Right lobe of liver (tissue), 4 donors: ENCODE data around the gene KCNJ16.

Experiments used
- POLR2A ChIP-seq: fragments of 450-650 bp; IDR thresholded peaks from one replicate; pipeline ENCODE4 v1.6.1; 2017; ENCODE audit warnings: antibody characterized with exemption, mild to moderate bottlenecking
- TF ChIP-seq, protein P1 (sequence below), 4 donors: fragments of 200-600 bp in 3 of 4; fragments of 450-650 bp in 1 of 4; IDR thresholded peaks; one replicate each; pipeline versions ENCODE4 v1.5.1 to v1.8.0; 2016 to 2022; ENCODE audit warnings: antibody characterized with exemption in 4 of 4, mild to moderate bottlenecking in 2 of 4
- donor health status: DM: no; HTN: no; CAD: no.
- donor health status: DM: no; HTN: no; CAD: no.
- donor health status: DM: no; HTN: yes; CAD: no.

DNA sequence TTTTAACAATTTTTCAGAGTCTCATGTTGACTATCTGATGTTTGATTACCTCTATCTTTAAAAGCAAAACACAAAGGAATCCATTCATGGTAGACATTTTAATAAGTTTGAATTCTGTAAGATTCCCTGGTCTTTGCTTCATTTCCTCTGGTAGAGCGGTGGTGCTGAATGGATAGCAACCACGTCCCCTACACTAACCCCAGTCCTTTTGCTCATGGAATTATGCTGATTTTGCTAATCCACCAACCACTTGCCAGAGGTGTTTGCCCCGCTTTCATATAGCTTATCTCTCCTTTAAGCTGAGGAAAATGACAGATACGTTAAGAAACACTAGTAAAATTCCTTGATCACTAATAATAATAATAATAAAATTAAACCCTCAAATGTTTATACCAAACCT is 9.5 kb downstream of the KCNJ16 start:
- TF ChIP-seq, protein P1, sequence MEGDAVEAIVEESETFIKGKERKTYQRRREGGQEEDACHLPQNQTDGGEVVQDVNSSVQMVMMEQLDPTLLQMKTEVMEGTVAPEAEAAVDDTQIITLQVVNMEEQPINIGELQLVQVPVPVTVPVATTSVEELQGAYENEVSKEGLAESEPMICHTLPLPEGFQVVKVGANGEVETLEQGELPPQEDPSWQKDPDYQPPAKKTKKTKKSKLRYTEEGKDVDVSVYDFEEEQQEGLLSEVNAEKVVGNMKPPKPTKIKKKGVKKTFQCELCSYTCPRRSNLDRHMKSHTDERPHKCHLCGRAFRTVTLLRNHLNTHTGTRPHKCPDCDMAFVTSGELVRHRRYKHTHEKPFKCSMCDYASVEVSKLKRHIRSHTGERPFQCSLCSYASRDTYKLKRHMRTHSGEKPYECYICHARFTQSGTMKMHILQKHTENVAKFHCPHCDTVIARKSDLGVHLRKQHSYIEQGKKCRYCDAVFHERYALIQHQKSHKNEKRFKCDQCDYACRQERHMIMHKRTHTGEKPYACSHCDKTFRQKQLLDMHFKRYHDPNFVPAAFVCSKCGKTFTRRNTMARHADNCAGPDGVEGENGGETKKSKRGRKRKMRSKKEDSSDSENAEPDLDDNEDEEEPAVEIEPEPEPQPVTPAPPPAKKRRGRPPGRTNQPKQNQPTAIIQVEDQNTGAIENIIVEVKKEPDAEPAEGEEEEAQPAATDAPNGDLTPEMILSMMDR (IDR thresholded peaks at IDR 0.05): no peak
- TF ChIP-seq POLR2A: no peak
